GM23338 (cell line): ENCODE results near the gene CDC14B. TPM values are rescaled to one million over a fixed set of nuclear protein-coding genes. Genes with fewer than 3 reads are reported as not detected.

Experiments
- ETS1 ChIP-seq: IDR thresholded peaks from 2 replicates; pipeline ENCODE4 v1.6.1; 2016; ENCODE audit warnings: antibody characterized with exemption
- EZH2phosphoT487 ChIP-seq: fragments of 200-600 bp; sonication (generic); IDR thresholded peaks from one replicate; pipeline ENCODE4 v1.8.1; 2018; ENCODE audit warnings: antibody characterized with exemption; ENCODE audit not compliant: unreplicated experiment
- JUNB ChIP-seq: IDR thresholded peaks from one replicate; pipeline ENCODE4 v1.6.1; 2016; ENCODE audit warnings: antibody characterized with exemption; ENCODE audit not compliant: unreplicated experiment
- POLR2AphosphoS5 ChIP-seq: IDR thresholded peaks from 2 replicates; pipeline ENCODE4 v1.6.1; 2016; ENCODE audit warnings: antibody characterized with exemption, low read depth
- REST ChIP-seq: IDR thresholded peaks from one replicate; pipeline ENCODE4 v1.6.1; 2018; ENCODE audit warnings: antibody characterized with exemption; ENCODE audit not compliant: unreplicated experiment
- STAT1 ChIP-seq: IDR thresholded peaks from one replicate; pipeline ENCODE4 v1.6.1; 2016; ENCODE audit warnings: antibody characterized with exemption; ENCODE audit not compliant: unreplicated experiment
- ZNF462 ChIP-seq: fragments of 250-450 bp; sonication (Bioruptor Pico); IDR thresholded peaks from 2 replicates; pipeline ENCODE4 v1.5.0; 2020; ENCODE audit warnings: mild to moderate bottlenecking, moderate library complexity
- polyA plus RNA-seq: library from polyadenylated mRNA; unstranded; fragments of >200 nt; fragmentation: Nextera tagmentation; extraction: Ambion mirVana; gene quantifications from 2 replicates; pipeline ENCODE4 v1.2.1, GENCODE V29; 2016
- total RNA-seq: library from RNA; depleted of rRNA; stranded (reverse); fragments of >200 nt; shearing (Covaris generic); gene quantifications from 2 replicates; pipeline ENCODE4 v1.2.3, GENCODE V29; 2014

CDC14B gene
- total and polyA plus RNA-seq, 2 experiments from 2014 or later = 12.2 to 52.1 TPM

- no peak for TF ChIP-seq ZNF462 (CRISPR knock-in tag)
- TF ChIP-seq POLR2AphosphoS5 = no peak
- no peak for TF ChIP-seq REST
- no peak for TF ChIP-seq ETS1
- no peak for TF ChIP-seq JUNB
- TF ChIP-seq EZH2phosphoT487 = no peak
- no peak for TF ChIP-seq STAT1
These were observed 130.1 kb downstream of the CDC14B start (continued) for GRCh38 chr9:96489482-96489979.
